AG10803 (cell line): Measurements from ENCODE around the gene SUN2.

Experiments
- DNase-seq: peaks from one replicate; pipeline ENCODE4 v3.0.0; 2010; ENCODE audit warnings: low read depth
- H3K4me3 ChIP-seq: 2 replicates; pipeline ENCODE4 v1.5.1; 2011; ENCODE audit warnings: mild to moderate bottlenecking, low read length, control low read depth
- TF ChIP-seq, protein P1 (sequence below): conservative IDR thresholded peaks from 2 replicates; pipeline ENCODE4 v1.5.1; 2011; ENCODE audit warnings: mild to moderate bottlenecking, low read length, control low read depth, inconsistent platforms

SUN2 gene

GRCh38 chr22:38742176-38742942, 13.4 kb downstream of the SUN2 start:
- TF ChIP-seq, protein P1, sequence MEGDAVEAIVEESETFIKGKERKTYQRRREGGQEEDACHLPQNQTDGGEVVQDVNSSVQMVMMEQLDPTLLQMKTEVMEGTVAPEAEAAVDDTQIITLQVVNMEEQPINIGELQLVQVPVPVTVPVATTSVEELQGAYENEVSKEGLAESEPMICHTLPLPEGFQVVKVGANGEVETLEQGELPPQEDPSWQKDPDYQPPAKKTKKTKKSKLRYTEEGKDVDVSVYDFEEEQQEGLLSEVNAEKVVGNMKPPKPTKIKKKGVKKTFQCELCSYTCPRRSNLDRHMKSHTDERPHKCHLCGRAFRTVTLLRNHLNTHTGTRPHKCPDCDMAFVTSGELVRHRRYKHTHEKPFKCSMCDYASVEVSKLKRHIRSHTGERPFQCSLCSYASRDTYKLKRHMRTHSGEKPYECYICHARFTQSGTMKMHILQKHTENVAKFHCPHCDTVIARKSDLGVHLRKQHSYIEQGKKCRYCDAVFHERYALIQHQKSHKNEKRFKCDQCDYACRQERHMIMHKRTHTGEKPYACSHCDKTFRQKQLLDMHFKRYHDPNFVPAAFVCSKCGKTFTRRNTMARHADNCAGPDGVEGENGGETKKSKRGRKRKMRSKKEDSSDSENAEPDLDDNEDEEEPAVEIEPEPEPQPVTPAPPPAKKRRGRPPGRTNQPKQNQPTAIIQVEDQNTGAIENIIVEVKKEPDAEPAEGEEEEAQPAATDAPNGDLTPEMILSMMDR, result no peak
- DNase-seq, result no peak
- no peak overlapping the region for H3K4me3 ChIP-seq

DNA sequence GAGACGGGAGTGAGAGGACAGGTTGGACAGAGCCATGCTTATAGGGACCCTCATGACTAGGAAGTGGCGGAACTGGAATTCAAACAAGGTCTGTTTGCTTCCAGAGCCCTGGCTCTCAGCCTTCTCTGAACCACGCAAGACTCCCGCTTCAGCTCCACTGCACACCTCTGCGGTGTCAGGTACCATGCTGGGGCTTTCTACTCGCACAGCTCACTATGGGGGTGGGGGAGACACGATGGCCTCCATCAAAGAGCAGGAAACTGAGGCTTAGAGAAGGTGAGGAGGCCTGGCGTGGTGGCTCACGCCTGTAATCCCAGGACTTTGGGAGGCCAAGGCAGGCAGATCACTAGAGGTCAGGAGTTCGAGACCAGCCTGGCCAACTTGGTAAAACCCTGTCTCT, 14.2 kb downstream of the SUN2 start:
- TF ChIP-seq, protein P1, result no peak
- no peak for DNase-seq
- H3K4me3 ChIP-seq, result no peak overlapping the region

DNA sequence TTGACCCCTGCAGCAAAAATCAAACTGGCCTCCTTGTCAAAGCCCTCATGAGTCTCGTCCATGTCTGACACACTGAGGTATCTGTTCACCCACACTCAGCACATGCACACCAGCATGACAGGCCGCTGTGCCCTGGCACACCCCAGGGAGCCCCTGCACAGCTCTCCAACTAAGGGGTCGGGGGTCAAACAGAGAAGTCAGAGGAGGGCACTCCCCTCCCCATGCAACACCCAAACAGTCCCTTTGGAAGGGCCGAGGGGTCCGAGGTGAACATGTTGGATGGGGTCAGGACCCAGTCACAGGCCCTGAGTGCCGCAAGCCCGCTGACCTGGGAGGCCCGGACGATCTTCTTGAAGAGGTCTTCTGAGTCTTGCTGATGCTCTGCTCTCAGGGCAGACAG, 14.6 kb downstream of the SUN2 start:
- no peak for DNase-seq
- H3K4me3 ChIP-seq, result no peak overlapping the region
- TF ChIP-seq, protein P1, result no peak

DNA sequence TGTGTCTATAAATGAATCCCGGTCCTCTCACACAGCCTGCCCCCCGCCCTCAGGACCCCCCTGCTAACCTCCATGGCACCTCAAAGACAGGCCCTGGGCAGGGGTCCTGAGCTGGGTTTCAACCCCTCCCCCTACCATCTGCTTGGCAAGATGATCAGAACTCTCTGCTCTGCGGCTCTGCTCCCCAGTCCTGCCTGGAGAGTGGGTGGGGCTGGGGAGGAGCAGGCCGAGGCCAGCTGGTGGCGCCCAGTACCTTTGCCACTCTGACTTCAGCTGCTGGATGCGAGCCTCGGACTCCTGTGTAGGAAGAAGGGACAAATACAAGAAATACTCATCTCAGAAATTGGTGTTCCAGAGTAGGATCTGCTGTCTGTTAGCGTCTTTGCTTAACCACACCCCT, 15.0 kb downstream of the SUN2 start:
- no peak for DNase-seq
- TF ChIP-seq, protein P1, result no peak

DNA sequence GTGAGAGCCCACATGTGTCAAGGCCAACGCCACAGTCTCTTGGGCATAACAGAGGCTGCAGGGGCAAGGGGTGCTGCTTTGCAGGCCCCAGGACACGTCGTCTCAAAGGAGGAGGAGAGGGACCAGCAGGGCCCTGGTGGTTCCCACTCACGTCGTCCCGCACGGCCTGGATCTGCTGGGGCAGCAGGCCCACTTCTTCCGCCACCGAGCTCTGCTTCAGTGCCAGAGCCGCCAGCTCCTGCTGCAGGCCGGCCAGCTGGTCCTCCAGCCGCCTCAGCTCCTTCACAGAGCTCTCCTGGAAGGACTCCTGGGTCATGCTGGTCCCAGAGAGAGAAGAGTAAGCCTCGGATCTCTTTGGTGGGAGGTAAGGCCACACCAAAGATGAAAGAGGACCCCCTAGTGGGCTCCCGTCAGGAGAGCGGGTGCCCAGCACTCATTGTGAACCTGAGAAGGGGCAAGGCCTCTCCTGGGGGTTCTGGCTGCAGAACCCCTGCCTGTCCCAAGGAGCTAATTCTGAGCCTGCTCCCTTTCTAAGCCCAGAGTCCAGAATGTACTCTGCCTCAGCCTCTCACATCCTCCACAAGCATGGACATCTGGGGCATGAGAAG, 15.6 kb downstream of the SUN2 start:
- TF ChIP-seq, protein P1, result no peak
- DNase-seq, result no peak
- H3K4me3 ChIP-seq, result no peak overlapping the region

More for the DNA sequence above, 15.0 kb downstream of the SUN2 start:
- no peak overlapping the region for H3K4me3 ChIP-seq

- no peak for DNase-seq
- TF ChIP-seq, protein P1, result no peak
- H3K4me3 ChIP-seq, result no peak overlapping the region
These were observed 16.3 kb downstream of the SUN2 start for GRCh38 chr22:38739300-38740055.
